OCI-LY7 (cell line): ENCODE measurements around the gene GBGT1. TPM values are rescaled to one million over a fixed set of nuclear protein-coding genes. Genes with fewer than 3 reads are reported as not detected.

Experiments
- BruUV-seq: library from RNA; stranded (reverse); fragments of 400-500 nt; replicated peaks from 2 replicates; lab custom pipeline; 2021; lab: Mats Ljungman, UMichigan
- CTCF ChIA-PET: fragments of 300-600 bp; sonication (Branson Sonifier 250); formaldehyde crosslinking; loops from one replicate; lab custom pipeline; 2022; ENCODE audit warnings: antibody characterized with exemption; ENCODE audit not compliant: unreplicated experiment; lab: Charles Lee
- POLR2A ChIA-PET: fragments of 300-600 bp; sonication (Branson Sonifier 250); formaldehyde crosslinking; loops from one replicate; lab custom pipeline; 2022; ENCODE audit warnings: antibody characterized with exemption; lab: Charles Lee
- DNase-seq: peaks from one replicate; pipeline ENCODE4 v3.0.0-alpha.2; 2015; ENCODE audit warnings: low spot score
- H2AFZ ChIP-seq: fragments of 200-600 bp; sonication (generic), shearing (Covaris generic); 2 replicates; pipeline ENCODE4 v1.6.1; 2014; ENCODE audit warnings: mild to moderate bottlenecking, antibody characterized with exemption, low read length, moderate library complexity
- H3K27ac ChIP-seq: fragments of 200-600 bp; sonication (generic); 2 replicates; pipeline ENCODE4 v1.5.1; 2014; ENCODE audit warnings: mixed run types, low read depth, mild to moderate bottlenecking, moderate library complexity, low read length, inconsistent platforms; ENCODE audit not compliant: poor library complexity, severe bottlenecking
- H3K36me3 ChIP-seq: fragments of 200-600 bp; sonication (generic); 2 replicates; pipeline ENCODE4 v1.6.1; 2014; ENCODE audit warnings: mild to moderate bottlenecking, antibody characterized with exemption, low read length, moderate library complexity, mixed read lengths; ENCODE audit not compliant: insufficient read depth
- H3K4me1 ChIP-seq: fragments of 200-600 bp; sonication (generic); 2 replicates; pipeline ENCODE4 v1.5.1; 2014; ENCODE audit warnings: mild to moderate bottlenecking, low read length; ENCODE audit not compliant: insufficient read depth, poor library complexity, severe bottlenecking
- H3K4me2 ChIP-seq: fragments of 200-600 bp; sonication (generic); 2 replicates; pipeline ENCODE4 v1.6.1; 2014; ENCODE audit warnings: mild to moderate bottlenecking, low read length
- H3K4me3 ChIP-seq: fragments of 200-600 bp; sonication (generic); 2 replicates; pipeline ENCODE4 v1.5.1; 2014; ENCODE audit warnings: mild to moderate bottlenecking, low read depth, low read length; ENCODE audit not compliant: poor library complexity, severe bottlenecking
- H3K79me2 ChIP-seq: fragments of 200-600 bp; sonication (generic); 2 replicates; pipeline ENCODE4 v1.6.1; 2016; ENCODE audit warnings: low read depth, mild to moderate bottlenecking, low read length, moderate library complexity, mixed read lengths; ENCODE audit not compliant: insufficient read depth
- H3K9me2 ChIP-seq: fragments of 200-600 bp; sonication (generic); 2 replicates; pipeline ENCODE4 v1.6.1; 2016; ENCODE audit warnings: mild to moderate bottlenecking, low read length, mixed read lengths; ENCODE audit not compliant: insufficient read depth
- H3K9me3 ChIP-seq: fragments of 200-600 bp; sonication (generic); 2 replicates; pipeline ENCODE4 v1.6.1; 2014; ENCODE audit warnings: mild to moderate bottlenecking, mixed run types, low read length, mixed read lengths
- H4K20me1 ChIP-seq: fragments of 200-600 bp; sonication (generic); 2 replicates; pipeline ENCODE4 v1.6.1; 2014; ENCODE audit warnings: mild to moderate bottlenecking, antibody characterized with exemption, low read length, moderate library complexity, mixed read lengths; ENCODE audit not compliant: insufficient read depth
- CTCF ChIP-seq: fragments of 200-600 bp; sonication (generic); conservative IDR thresholded peaks from 2 replicates; pipeline ENCODE4 v1.5.1; 2014; ENCODE audit warnings: mild to moderate bottlenecking, antibody characterized with exemption, low read length, moderate library complexity, mixed read lengths
- EZH2phosphoT487 ChIP-seq: fragments of 200-600 bp; sonication (generic); IDR thresholded peaks from 2 replicates; pipeline ENCODE4 v1.6.1; 2018; ENCODE audit warnings: low read depth, borderline replicate concordance, mild to moderate bottlenecking, mixed run types, antibody characterized with exemption, low read length, moderate library complexity, mixed read lengths
- intact Hi-C: fragments of 100-400 bp; cut with micrococcal nuclease; formaldehyde crosslinking; loops from one replicate; pipeline ENCODE4 v1.10.0; 2022; ENCODE audit not compliant: unreplicated experiment
- total RNA-seq, 2 experiments: library from RNA; depleted of rRNA in 1 of 2; stranded (reverse); fragments of >200 nt in 1 of 2; shearing (Covaris generic) in 1 of 2; gene quantifications; 2 replicates each; pipeline ENCODE4 v1.2.3, GENCODE V29; 2014 to 2022

The GBGT1 gene
- total RNA-seq, 2 experiments from 2014 or later, result 2.1 to 5.9 TPM

- H3K9me2 ChIP-seq, result no peaks in the 10 kb centered on the region
- H4K20me1 ChIP-seq, result no peaks in the 10 kb centered on the region
- no peak overlapping the region for H3K4me2 ChIP-seq
- TF ChIP-seq EZH2phosphoT487 (no peak), CTCF (no peak)
- no peaks in the 10 kb centered on the region for H3K79me2 ChIP-seq
- intact Hi-C loops, result no loop called here
- H3K36me3 ChIP-seq, result no peaks in the 10 kb centered on the region
- no peak overlapping the region for H3K27ac ChIP-seq
- no peaks in the 10 kb centered on the region for H3K4me1 ChIP-seq
- no peak for DNase-seq
- no peak overlapping the region for H3K4me3 ChIP-seq
- BruUV-seq, result no TSS peak
- CTCF ChIA-PET, result no interaction called here
- POLR2A ChIA-PET, result no interaction called here
- no peak overlapping the region for H2AFZ ChIP-seq
- H3K9me3 ChIP-seq, result peaks cover 11% of the 10 kb centered on the region; the same call in 1 of the 2 replicates
Observed at GRCh38 chr9:133194597-133194996, 30.9 kb upstream of the GBGT1 start.

GRCh38 chr9:133191989-133192388, 28.3 kb upstream of the GBGT1 start:
- Histone ChIP-seq H3K4me3 (no peak overlapping the region), H3K9me2 (no peaks in the 10 kb centered on the region), H3K9me3 (peaks cover 11% of the 10 kb centered on the region; the same call in 1 of the 2 replicates), H2AFZ (no peak overlapping the region), H3K79me2 (no peaks in the 10 kb centered on the region), H3K4me2 (no peak overlapping the region), H3K36me3 (no peaks in the 10 kb centered on the region), H3K4me1 (no peaks in the 10 kb centered on the region), H4K20me1 (no peaks in the 10 kb centered on the region), H3K27ac (no peak overlapping the region)
- intact Hi-C loops, result no loop called here
- TF ChIP-seq CTCF, result no peak
- no peak for TF ChIP-seq EZH2phosphoT487
- ChIA-PET POLR2A (no interaction called here), CTCF (no interaction called here)
- BruUV-seq, result no TSS peak
- DNase-seq, result no peak

- H3K79me2 ChIP-seq, result no peaks in the 10 kb centered on the region
- intact Hi-C loops, result loop anchor here (5.0 kb wide), 1 partner anchor 137 kb away; no protein-coding TSS in a partner anchor
- no peak for DNase-seq
- H3K27ac ChIP-seq, result no peak overlapping the region
- H3K9me2 ChIP-seq, result no peaks in the 10 kb centered on the region
- ChIA-PET CTCF (no interaction called here), POLR2A (no interaction called here)
- H3K4me1 ChIP-seq, result no peaks in the 10 kb centered on the region
- no peaks in the 10 kb centered on the region for H4K20me1 ChIP-seq
- BruUV-seq, result no TSS peak
- no peak overlapping the region for H2AFZ ChIP-seq
- no peak for TF ChIP-seq CTCF
- TF ChIP-seq EZH2phosphoT487, result no peak
- H3K4me3 ChIP-seq, result no peak overlapping the region
- H3K4me2 ChIP-seq, result no peak overlapping the region
- H3K36me3 ChIP-seq, result no peaks in the 10 kb centered on the region
- H3K9me3 ChIP-seq, result peaks cover 6% of the 10 kb centered on the region; the same call in 1 of the 2 replicates
Observed at GRCh38 chr9:133189826-133190225, 26.1 kb upstream of the GBGT1 start.
